DND-41 (cell line): Measurements from ENCODE around the gene GLE1.

Experiments
- ATAC-seq: fragments of 200-7000 bp; cut with Tn5 transposase; 3 replicates; pipeline ENCODE4 v1.9.1; 2021; ENCODE audit warnings: low read depth; ENCODE audit not compliant: insufficient read depth
- DNase-seq: peaks from one replicate; pipeline ENCODE4 v3.0.0-alpha.2; 2020
- H2AFZ ChIP-seq: 2 replicates; pipeline ENCODE4 v1.6.0; 2012; ENCODE audit warnings: low read depth, low read length
- H3K27ac ChIP-seq: 2 replicates; pipeline ENCODE4 v1.5.1; 2012; ENCODE audit warnings: low read length, inconsistent platforms
- H3K27me3 ChIP-seq: fragments of 200-600 bp; sonication (generic); 2 replicates; pipeline ENCODE4 v1.6.0; 2012; ENCODE audit warnings: low read length, mild to moderate bottlenecking, inconsistent platforms; ENCODE audit not compliant: insufficient read depth, poor library complexity
- H3K36me3 ChIP-seq: 2 replicates; pipeline ENCODE4 v1.5.1; 2012; ENCODE audit warnings: low read length, inconsistent platforms; ENCODE audit not compliant: insufficient read depth
- H3K4me1 ChIP-seq: 2 replicates; pipeline ENCODE4 v1.5.1; 2012; ENCODE audit warnings: mild to moderate bottlenecking, low read length; ENCODE audit not compliant: insufficient read depth
- H3K4me2 ChIP-seq: 2 replicates; pipeline ENCODE4 v1.6.0; 2012; ENCODE audit warnings: mild to moderate bottlenecking, moderate library complexity, low read length, inconsistent platforms; ENCODE audit not compliant: insufficient read depth
- H3K4me3 ChIP-seq, 2 experiments: fragments of 200-600 bp in 1 of 2; shearing (Covaris generic) in 1 of 2; 2 replicates each; pipeline ENCODE4 v1.5.1; 2012 to 2016; ENCODE audit warnings: inconsistent platforms in 2 of 2, low read length in 2 of 2, mild to moderate bottlenecking in 2 of 2, low read depth in 1 of 2, moderate library complexity in 1 of 2
- H3K79me2 ChIP-seq: 2 replicates; pipeline ENCODE4 v1.6.0; 2012; ENCODE audit warnings: low read length, inconsistent platforms; ENCODE audit not compliant: insufficient read depth
- H3K9ac ChIP-seq: 2 replicates; pipeline ENCODE4 v1.6.0; 2012; ENCODE audit warnings: low read depth, mild to moderate bottlenecking, inconsistent platforms, low read length, moderate library complexity
- H3K9me3 ChIP-seq: 2 replicates; pipeline ENCODE4 v1.5.1; 2012; ENCODE audit warnings: low read length, moderate library complexity, mild to moderate bottlenecking, inconsistent platforms; ENCODE audit not compliant: insufficient read depth, severe bottlenecking
- H4K20me1 ChIP-seq: 2 replicates; pipeline ENCODE4 v1.6.0; 2012; ENCODE audit warnings: low read length; ENCODE audit not compliant: insufficient read depth
- CTCF ChIP-seq: IDR thresholded peaks from 2 replicates; pipeline ENCODE4 v1.5.1; 2012; ENCODE audit warnings: borderline replicate concordance, low read length, moderate library complexity, mild to moderate bottlenecking; ENCODE audit not compliant: poor library complexity, severe bottlenecking; ENCODE audit errors: extremely low read depth
- EZH2 ChIP-seq: IDR thresholded peaks from 3 replicates; pipeline ENCODE4 v1.6.1; 2012; ENCODE audit warnings: borderline replicate concordance, low read depth, mild to moderate bottlenecking, moderate library complexity, low read length, inconsistent platforms; ENCODE audit not compliant: severe bottlenecking

GLE1 gene

GRCh38 chr9:128552744-128553440 is 48.4 kb downstream of the GLE1 start:
- Histone ChIP-seq H4K20me1 (peaks cover 25% of the 10 kb centered on the region), H3K27ac (peak overlapping the region; percentile 61), H2AFZ (peak overlapping the region; percentile 78), H3K79me2 (peaks cover 52% of the 10 kb centered on the region), H3K9ac (peak overlapping the region; percentile 90), H3K36me3 (0 out of 2 replicates have a peak, but pooled peaks cover 4% of the 10 kb centered on the region), H3K4me3 (peak overlapping the region; percentile 89 to 94), H3K27me3 (no peaks in the 10 kb centered on the region), H3K4me1 (peaks cover 50% of the 10 kb centered on the region), H3K9me3 (no peaks in the 10 kb centered on the region), H3K4me2 (peak overlapping the region; percentile 82)
- peak; percentile 54 for ATAC-seq
- peak; percentile 65 for DNase-seq
- TF ChIP-seq CTCF (no peak), EZH2 (no peak)

- no peak for TF ChIP-seq CTCF
- Histone ChIP-seq H3K79me2 (peaks cover 60% of the 10 kb centered on the region), H3K27ac (no peak overlapping the region), H3K4me3 (peak overlapping the region; percentile 89 to 94; a peak in 3 of 4 replicates), H4K20me1 (peaks cover 31% of the 10 kb centered on the region), H3K9ac (peak overlapping the region; percentile 90), H2AFZ (no peak overlapping the region), H3K27me3 (no peaks in the 10 kb centered on the region), H3K4me2 (peak overlapping the region; percentile 82), H3K4me1 (peaks cover 58% of the 10 kb centered on the region), H3K36me3 (0 out of 2 replicates have a peak, but pooled peaks cover 4% of the 10 kb centered on the region), H3K9me3 (no peaks in the 10 kb centered on the region)
- no peak for ATAC-seq
- no peak for DNase-seq
Measured at GRCh38 chr9:128553728-128554127, 49.2 kb downstream of the GLE1 start.

GRCh38 chr9:128554155-128554862 is 49.8 kb downstream of the GLE1 start:
- peak overlapping the region; percentile 90 for H3K9ac ChIP-seq
- H2AFZ ChIP-seq: no peak overlapping the region
- peaks cover 61% of the 10 kb centered on the region for H3K4me1 ChIP-seq
- peaks cover 31% of the 10 kb centered on the region for H4K20me1 ChIP-seq
- H3K27me3 ChIP-seq: no peaks in the 10 kb centered on the region
- no peak for TF ChIP-seq CTCF
- TF ChIP-seq EZH2: no peak
- DNase-seq (no peak), ATAC-seq (no peak)
- H3K27ac ChIP-seq: peak overlapping the region; percentile 38; the same call in 1 of the 2 replicates
- H3K79me2 ChIP-seq: peaks cover 66% of the 10 kb centered on the region
- H3K36me3 ChIP-seq: 0 out of 2 replicates have a peak, but pooled peaks cover 4% of the 10 kb centered on the region
- peak overlapping the region; percentile 82 for H3K4me2 ChIP-seq
- H3K9me3 ChIP-seq: no peaks in the 10 kb centered on the region
- peak overlapping the region in 1 of 2 experiments; percentile 89; a peak in 2 of 4 replicates for H3K4me3 ChIP-seq
